Measurements from ENCODE around the gene SYT7. TPM values are rescaled to one million over a fixed set of nuclear protein-coding genes. Genes with fewer than 3 reads are reported as not detected.
A peak's percentile ranks its signal among the peaks of the same experiment; 100 is the strongest.

The SYT7 gene
- total RNA-seq, 2 donors from 2014 or later = 2.6 TPM; not detected in 1

GRCh38 chr11:61627850-61628661 lies 47.2 kb upstream of the SYT7 start:
- Histone ChIP-seq H3K27ac (no peak overlapping the region), H3K27me3 (replicated peaks; ENCODE audit: insufficient read depth) (no peaks in the 10 kb centered on the region), H3K9me3 (no peaks in the 10 kb centered on the region), H3K4me3 (no peak overlapping the region), H3K4me1 (ENCODE audit: control insufficient read depth in 1 of 2, low read depth in 2 of 2) (peaks cover 3 to 7% of the 10 kb centered on the region in 2 donors), H3K36me3 (no peaks in the 10 kb centered on the region)
- ATAC-seq (ENCODE audit: insufficient number of reproducible peaks, low FRiP score, low read depth) = no peak
- TF ChIP-seq CTCF (IDR thresholded peaks at IDR 0.05) = peak; percentile 50
- no peak for DNase-seq (ENCODE audit: low spot score)

- Histone ChIP-seq H3K4me3 (no peak overlapping the region), H3K27ac (no peak overlapping the region), H3K4me1 (ENCODE audit: control insufficient read depth in 1 of 2, low read depth in 2 of 2) (peaks cover 3 to 7% of the 10 kb centered on the region in 2 donors), H3K27me3 (replicated peaks; ENCODE audit: insufficient read depth) (no peaks in the 10 kb centered on the region), H3K9me3 (no peaks in the 10 kb centered on the region), H3K36me3 (no peaks in the 10 kb centered on the region)
- TF ChIP-seq CTCF (IDR thresholded peaks at IDR 0.05) = no peak
- no peak for ATAC-seq (ENCODE audit: insufficient number of reproducible peaks, low FRiP score, low read depth)
- no peak for DNase-seq (ENCODE audit: low spot score)
Measured at GRCh38 chr11:61626580-61627380, 45.9 kb upstream of the SYT7 start.

GRCh38 chr11:61625525-61625924 lies 44.6 kb upstream of the SYT7 start:
- DNase-seq (ENCODE audit: low spot score) = no peak
- H3K27ac ChIP-seq = no peak overlapping the region
- no peaks in the 10 kb centered on the region for H3K36me3 ChIP-seq
- ATAC-seq (ENCODE audit: insufficient number of reproducible peaks, low FRiP score, low read depth) = no peak
- H3K9me3 ChIP-seq = no peaks in the 10 kb centered on the region
- H3K4me3 ChIP-seq = no peak overlapping the region
- no peak for TF ChIP-seq CTCF (IDR thresholded peaks at IDR 0.05)
- H3K27me3 ChIP-seq (replicated peaks; ENCODE audit: insufficient read depth) = no peaks in the 10 kb centered on the region
- H3K4me1 ChIP-seq (ENCODE audit: control insufficient read depth in 1 of 2, low read depth in 2 of 2) = peaks cover 3 to 7% of the 10 kb centered on the region in 2 donors

- no peak for TF ChIP-seq CTCF (IDR thresholded peaks at IDR 0.05)
- no peaks in the 10 kb centered on the region for H3K9me3 ChIP-seq
- ATAC-seq (ENCODE audit: insufficient number of reproducible peaks, low FRiP score, low read depth) (no peak), DNase-seq (ENCODE audit: low spot score) (no peak)
- H3K27me3 ChIP-seq (replicated peaks; ENCODE audit: insufficient read depth) = no peaks in the 10 kb centered on the region
- H3K27ac ChIP-seq = no peak overlapping the region
- H3K36me3 ChIP-seq = no peaks in the 10 kb centered on the region
- H3K4me3 ChIP-seq = no peak overlapping the region
- peaks cover 3 to 6% of the 10 kb centered on the region in 2 donors for H3K4me1 ChIP-seq (ENCODE audit: control insufficient read depth in 1 of 2, low read depth in 2 of 2)
Measured at GRCh38 chr11:61621917-61622585, 41.2 kb upstream of the SYT7 start.
